Right lobe of liver (tissue), 6 donors: ENCODE results near the gene PFDN2. TPM values are rescaled to one million over a fixed set of nuclear protein-coding genes. Genes with fewer than 3 reads are reported as not detected.
A peak's percentile ranks its signal among the peaks of the same experiment; 100 is the strongest.

Source experiments
- ATAC-seq, 4 donors: fragments of 200-7000 bp; cut with Tn5 transposase; one replicate each; pipeline ENCODE4 v1.9.1; 2020; ENCODE audit warnings: mild to moderate bottlenecking in 4 of 4, moderate library complexity in 4 of 4
- DNase-seq, 3 donors: peaks; one replicate each; pipeline ENCODE4 v3.0.0-alpha.2; 2020
- H3K27ac ChIP-seq, 3 donors: fragments of 200-600 bp; one replicate each; pipeline ENCODE4 v1.8.0; 2022
- H3K27me3 ChIP-seq, 2 donors: fragments of 200-600 bp; one replicate each; pipeline ENCODE4 v1.8.0; 2022
- H3K36me3 ChIP-seq, 4 donors: fragments of 200-600 bp; sonication (generic) in 1 of 4; one replicate each; pipeline versions ENCODE4 v1.5.1 to v1.8.0; 2017 to 2022; ENCODE audit warnings: control low read depth in 1 of 4
- H3K4me1 ChIP-seq, 4 donors: fragments of 200-600 bp; sonication (generic) in 1 of 4; one replicate each; pipeline versions ENCODE4 v1.5.1 to v1.8.0; 2017 to 2022; ENCODE audit warnings: control low read depth in 1 of 4
- H3K4me3 ChIP-seq, 3 donors: fragments of 200-600 bp; one replicate each; pipeline ENCODE4 v1.8.0; 2022
- H3K9me3 ChIP-seq, 4 donors: fragments of 200-600 bp; sonication (generic) in 1 of 4; one replicate each; pipeline versions ENCODE4 v1.5.1 to v1.8.0; 2017 to 2022; ENCODE audit warnings: control low read depth in 1 of 4
- CTCF ChIP-seq, 4 donors: fragments of 200-600 bp in 3 of 4; fragments of 450-650 bp in 1 of 4; IDR thresholded peaks; one replicate each; pipeline versions ENCODE4 v1.5.1 to v1.8.0; 2016 to 2022; ENCODE audit warnings: antibody characterized with exemption in 4 of 4, mild to moderate bottlenecking in 2 of 4
- POLR2A ChIP-seq: fragments of 450-650 bp; IDR thresholded peaks from one replicate; pipeline ENCODE4 v1.6.1; 2017; ENCODE audit warnings: antibody characterized with exemption, mild to moderate bottlenecking
- WGBS: methylation state at CpG from one replicate; pipeline ENCODE4 v1.1.6; 2018; ENCODE audit warnings: low coverage, low lambda C conversion rate; ENCODE audit not compliant: insufficient coverage; ENCODE audit errors: missing lambda C conversion rate; 5-methylcytosine and 5-hydroxymethylcytosine counted together
- intact Hi-C, 2 donors: fragments of 100-400 bp; cut with DNase I; formaldehyde crosslinking; loops; one replicate each; pipeline versions ENCODE4 v1.11.2 to v1.14.1; 2022
- total RNA-seq, 6 experiments: library from RNA; depleted of rRNA in 2 of 6; stranded (reverse); fragments of >200 nt in 2 of 6; fragmentation: NEBNext Ultra II Directional in 3 of 6; extraction: Animal tissue kit (Norgen Biotek cat#: 25700) in 3 of 6; gene quantifications; one replicate each; pipeline versions ENCODE4 v1.1.0 to v1.2.4, GENCODE V29; 2016 to 2023
- donor health status: DM: no; HTN: yes; CAD: no.
- donor health status: DM: no; HTN: no; CAD: no.
- donor health status: DM: no; HTN: no; CAD: no.
- donor health status: DM: no; HTN: yes; CAD: no.
- donor health status: DM: no; HTN: yes; CAD: no.

The PFDN2 gene
- total RNA-seq, 6 experiments from 2014 or later: 16.6 to 37.5 (median 25.8) TPM

- Histone ChIP-seq H3K27me3 (no peaks in the 10 kb centered on the region), H3K36me3 (no peaks in the 10 kb centered on the region), H3K4me3 (no peak overlapping the region), H3K9me3 (no peaks in the 10 kb centered on the region), H3K4me1 (no peaks in the 10 kb centered on the region), H3K27ac (no peak overlapping the region)
- ATAC-seq (no peak), DNase-seq (no peak)
- intact Hi-C loops: no loop called here
- TF ChIP-seq CTCF (IDR thresholded peaks at IDR 0.05): no peak
- TF ChIP-seq POLR2A: no peak
- 71% methylated on average over 3 of the region's 3 CpGs for WGBS
Observed at GRCh38 chr1:161145832-161146231, 28.0 kb upstream of the PFDN2 start.

GRCh38 chr1:161140755-161141400 is 23.0 kb upstream of the PFDN2 start:
- Histone ChIP-seq H3K27ac (no peak overlapping the region), H3K9me3 (no peaks in the 10 kb centered on the region), H3K4me1 (no peaks in the 10 kb centered on the region), H3K27me3 (no peaks in the 10 kb centered on the region), H3K36me3 (no peaks in the 10 kb centered on the region), H3K4me3 (no peak overlapping the region)
- TF ChIP-seq POLR2A (no peak), CTCF (IDR thresholded peaks at IDR 0.05) (no peak)
- DNase-seq (no peak), ATAC-seq (no peak)
- intact Hi-C loops: no loop called here
- 82% methylated on average over 10 of the region's 29 CpGs for WGBS

GRCh38 chr1:161139766-161140165 is 21.9 kb upstream of the PFDN2 start:
- intact Hi-C loops: no loop called here
- no peaks in the 10 kb centered on the region for H3K4me1 ChIP-seq
- DNase-seq: no peak
- H3K4me3 ChIP-seq: no peak overlapping the region
- WGBS: 5% methylated on average over 1 of the region's 1 CpG
- ATAC-seq: peak; percentile 66 to 79 (median 76)
- no peaks in the 10 kb centered on the region for H3K36me3 ChIP-seq
- no peaks in the 10 kb centered on the region for H3K27me3 ChIP-seq
- H3K27ac ChIP-seq: no peak overlapping the region
- TF ChIP-seq CTCF (IDR thresholded peaks at IDR 0.05): peak; percentile 56 to 70 (median 62)
- no peak for TF ChIP-seq POLR2A
- no peaks in the 10 kb centered on the region for H3K9me3 ChIP-seq

GRCh38 chr1:161138431-161138830 is 20.6 kb upstream of the PFDN2 start:
- peaks cover 0 to 5% (median 1%) of the 10 kb centered on the region in 4 donors for H3K4me1 ChIP-seq
- H3K27me3 ChIP-seq: no peaks in the 10 kb centered on the region
- no peak overlapping the region for H3K27ac ChIP-seq
- no peak for TF ChIP-seq POLR2A
- TF ChIP-seq CTCF (IDR thresholded peaks at IDR 0.05): no peak
- ATAC-seq (peak in 1 of 4 donors; percentile 23), DNase-seq (no peak)
- intact Hi-C loops: no loop called here
- H3K4me3 ChIP-seq: no peak overlapping the region
- H3K9me3 ChIP-seq: no peaks in the 10 kb centered on the region
- no peaks in the 10 kb centered on the region for H3K36me3 ChIP-seq
- 73% methylated on average over 1 of the region's 1 CpG for WGBS

GRCh38 chr1:161137881-161138280 is 20.0 kb upstream of the PFDN2 start:
- Histone ChIP-seq H3K36me3 (no peaks in the 10 kb centered on the region), H3K27me3 (no peaks in the 10 kb centered on the region), H3K4me3 (no peak overlapping the region), H3K9me3 (no peaks in the 10 kb centered on the region), H3K4me1 (peaks cover 0 to 7% (median 2%) of the 10 kb centered on the region in 4 donors), H3K27ac (no peak overlapping the region)
- intact Hi-C loops: no loop called here
- TF ChIP-seq POLR2A (no peak), CTCF (IDR thresholded peaks at IDR 0.05) (no peak)
- ATAC-seq: no peak
- no peak for DNase-seq
- 71% methylated on average over 3 of the region's 3 CpGs for WGBS
